H1 (cell line): ENCODE measurements around the gene ZMIZ1.

Experiments used
- CEBPB ChIP-seq: IDR thresholded peaks from 2 replicates; pipeline ENCODE4 v1.6.1; 2012; ENCODE audit warnings: low read depth, low read length
- POLR2A ChIP-seq, 2 experiments: IDR thresholded peaks; 1 replicate in 1 of 2; 2 replicates in 1 of 2; pipeline ENCODE4 v1.6.1; 2011; ENCODE audit warnings: low read depth in 2 of 2, low read length in 2 of 2, mild to moderate bottlenecking in 2 of 2; ENCODE audit errors: control extremely low read depth in 1 of 2
- RBBP5 ChIP-seq: IDR thresholded peaks from 2 replicates; pipeline ENCODE4 v1.7.1; 2012; ENCODE audit warnings: low read depth, mild to moderate bottlenecking, inconsistent platforms, low read length, moderate library complexity, borderline replicate concordance
- TCF12 ChIP-seq: IDR thresholded peaks from 2 replicates; pipeline ENCODE4 v1.6.1; 2011; ENCODE audit warnings: low read depth, mild to moderate bottlenecking, low read length
- TF ChIP-seq, protein P1 (sequence below), 3 experiments: IDR thresholded peaks; 1 replicate in 2 of 3; 2 replicates in 1 of 3; pipeline versions ENCODE4 v1.5.1 to v1.6.1; 2011; ENCODE audit warnings: low read length in 3 of 3, mild to moderate bottlenecking in 3 of 3, inconsistent platforms in 2 of 3, low read depth in 1 of 3, moderate library complexity in 1 of 3; ENCODE audit not compliant: insufficient read depth in 1 of 3; ENCODE audit errors: control extremely low read depth in 1 of 3

- no peak for TF ChIP-seq RBBP5
- TF ChIP-seq, protein P1, sequence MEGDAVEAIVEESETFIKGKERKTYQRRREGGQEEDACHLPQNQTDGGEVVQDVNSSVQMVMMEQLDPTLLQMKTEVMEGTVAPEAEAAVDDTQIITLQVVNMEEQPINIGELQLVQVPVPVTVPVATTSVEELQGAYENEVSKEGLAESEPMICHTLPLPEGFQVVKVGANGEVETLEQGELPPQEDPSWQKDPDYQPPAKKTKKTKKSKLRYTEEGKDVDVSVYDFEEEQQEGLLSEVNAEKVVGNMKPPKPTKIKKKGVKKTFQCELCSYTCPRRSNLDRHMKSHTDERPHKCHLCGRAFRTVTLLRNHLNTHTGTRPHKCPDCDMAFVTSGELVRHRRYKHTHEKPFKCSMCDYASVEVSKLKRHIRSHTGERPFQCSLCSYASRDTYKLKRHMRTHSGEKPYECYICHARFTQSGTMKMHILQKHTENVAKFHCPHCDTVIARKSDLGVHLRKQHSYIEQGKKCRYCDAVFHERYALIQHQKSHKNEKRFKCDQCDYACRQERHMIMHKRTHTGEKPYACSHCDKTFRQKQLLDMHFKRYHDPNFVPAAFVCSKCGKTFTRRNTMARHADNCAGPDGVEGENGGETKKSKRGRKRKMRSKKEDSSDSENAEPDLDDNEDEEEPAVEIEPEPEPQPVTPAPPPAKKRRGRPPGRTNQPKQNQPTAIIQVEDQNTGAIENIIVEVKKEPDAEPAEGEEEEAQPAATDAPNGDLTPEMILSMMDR (IDR thresholded peaks at IDR 0.05; ENCODE audit: control extremely low read depth in 1 of 3, insufficient read depth in 1 of 3, low read depth in 1 of 3, low read length in 3 of 3), result no peak
- TF ChIP-seq POLR2A (IDR thresholded peaks at IDR 0.05; ENCODE audit: control extremely low read depth in 1 of 2, low read depth in 2 of 2, low read length in 2 of 2), result no peak
- TF ChIP-seq CEBPB, result no peak
- TF ChIP-seq TCF12, result no peak
These were observed 28.5 kb downstream of the ZMIZ1 start for GRCh38 chr10:79097021-79097872.
